CD4-positive, alpha-beta T cell treated with Interferon gamma for 1 hour (primary cell): ENCODE results near the gene SPOCD1.

Experiments used
- DNase-seq: peaks from one replicate; pipeline ENCODE4 v3.0.0-alpha.2; 2020

Gene SPOCD1

GRCh38 chr1:31815752-31816500 lies at the start of gene SPOCD1:
SPOCD1 (minus strand) TSS chr1:31816022; CDS start chr1:31815333, 689 bp downstream.
- DNase-seq: peak; percentile 81

- no peak for DNase-seq
Observed at GRCh38 chr1:31862071-31862470, 46.2 kb upstream of the SPOCD1 start.

- no peak for DNase-seq
Observed at GRCh38 chr1:31861346-31861745, 45.5 kb upstream of the SPOCD1 start.

GRCh38 chr1:31860581-31860980 lies 44.8 kb upstream of the SPOCD1 start:
- no peak for DNase-seq

GRCh38 chr1:31859719-31860118 lies 43.9 kb upstream of the SPOCD1 start:
- no peak for DNase-seq

- DNase-seq: no peak
Observed at GRCh38 chr1:31859044-31859443, 43.2 kb upstream of the SPOCD1 start.

- DNase-seq: no peak
Observed at GRCh38 chr1:31857863-31858262, 42.0 kb upstream of the SPOCD1 start.

GRCh38 chr1:31856140-31856539 lies 40.3 kb upstream of the SPOCD1 start:
- no peak for DNase-seq

GRCh38 chr1:31855038-31855845 lies 39.4 kb upstream of the SPOCD1 start:
- DNase-seq: no peak

GRCh38 chr1:31849653-31850052 lies 33.8 kb upstream of the SPOCD1 start:
- DNase-seq: no peak

GRCh38 chr1:31848381-31848897 lies 32.6 kb upstream of the SPOCD1 start:
- peak; percentile 40 for DNase-seq

GRCh38 chr1:31846484-31846883 lies 30.7 kb upstream of the SPOCD1 start:
- no peak for DNase-seq

GRCh38 chr1:31843506-31843905 lies 27.7 kb upstream of the SPOCD1 start:
- no peak for DNase-seq

GRCh38 chr1:31839662-31840343 lies 24.0 kb upstream of the SPOCD1 start:
- no peak for DNase-seq

- DNase-seq: no peak
Observed at GRCh38 chr1:31837451-31838158, 21.8 kb upstream of the SPOCD1 start.

- DNase-seq: no peak
Observed at GRCh38 chr1:31836638-31837037, 20.8 kb upstream of the SPOCD1 start.

GRCh38 chr1:31835415-31835814 lies 19.6 kb upstream of the SPOCD1 start:
- DNase-seq: no peak

GRCh38 chr1:31834501-31834900 lies 18.7 kb upstream of the SPOCD1 start:
- no peak for DNase-seq

GRCh38 chr1:31831397-31832378 lies 15.9 kb upstream of the SPOCD1 start:
- no peak for DNase-seq

- no peak for DNase-seq
Observed at GRCh38 chr1:31830511-31830910, 14.7 kb upstream of the SPOCD1 start.

- DNase-seq: no peak
Observed at GRCh38 chr1:31830065-31830464, 14.2 kb upstream of the SPOCD1 start.
